Neuronal stem cell (in vitro differentiated cells): Measurements from ENCODE around the gene RAB22A.
A peak's percentile ranks its signal among the peaks of the same experiment; 100 is the strongest.

Source experiments
- DNase-seq: peaks from one replicate; pipeline ENCODE4 v3.0.0-alpha.2; 2013; ENCODE audit warnings: low spot score
- H2AFZ ChIP-seq: one replicate; pipeline ENCODE4 v1.6.1; 2013; ENCODE audit warnings: mild to moderate bottlenecking, low read length, inconsistent platforms
- H2AK5ac ChIP-seq: 2 replicates; pipeline ENCODE4 v1.6.1; 2013; ENCODE audit warnings: low read depth, mild to moderate bottlenecking, inconsistent platforms, low read length, moderate library complexity, mixed read lengths
- H2BK120ac ChIP-seq: 2 replicates; pipeline ENCODE4 v1.6.1; 2013; ENCODE audit warnings: low read depth, mild to moderate bottlenecking, inconsistent platforms, low read length, moderate library complexity, mixed read lengths
- H2BK12ac ChIP-seq: one replicate; pipeline ENCODE4 v1.6.1; 2013; ENCODE audit warnings: low read length, inconsistent platforms
- H2BK15ac ChIP-seq: 2 replicates; pipeline ENCODE4 v1.6.1; 2013; ENCODE audit warnings: mild to moderate bottlenecking, low read length, inconsistent platforms, mixed read lengths
- H2BK5ac ChIP-seq: one replicate; pipeline ENCODE4 v1.6.1; 2013; ENCODE audit warnings: inconsistent platforms, mild to moderate bottlenecking, low read length, moderate library complexity
- H3K14ac ChIP-seq: one replicate; pipeline ENCODE4 v1.6.1; 2013; ENCODE audit warnings: low read length, inconsistent platforms
- H3K18ac ChIP-seq: 2 replicates; pipeline ENCODE4 v1.6.1; 2013; ENCODE audit warnings: low read length, inconsistent platforms
- H3K23ac ChIP-seq: 2 replicates; pipeline ENCODE4 v1.6.1; 2013; ENCODE audit warnings: low read depth, mild to moderate bottlenecking, mixed read lengths, low read length, inconsistent platforms; ENCODE audit not compliant: poor library complexity
- H3K27ac ChIP-seq: replicated peaks from 3 replicates; pipeline ENCODE4 v1.5.1; 2013; ENCODE audit warnings: low read length, inconsistent platforms
- H3K27me3 ChIP-seq, 3 experiments: 2 replicates each; pipeline ENCODE4 v1.6.1; 2013; ENCODE audit warnings: low read length in 3 of 3, mild to moderate bottlenecking in 2 of 3, inconsistent platforms in 1 of 3, low read depth in 1 of 3, mixed read lengths in 1 of 3, moderate library complexity in 1 of 3; ENCODE audit not compliant: control insufficient read depth in 3 of 3, insufficient read depth in 3 of 3
- H3K36me3 ChIP-seq, 2 donors: replicated peaks in 1 of 2; 2 replicates each; pipeline ENCODE4 v1.6.1; 2013; ENCODE audit warnings: low read length in 2 of 2; ENCODE audit not compliant: control insufficient read depth in 2 of 2, insufficient read depth in 2 of 2
- H3K4ac ChIP-seq: 2 replicates; pipeline ENCODE4 v1.6.1; 2013; ENCODE audit warnings: inconsistent platforms, mild to moderate bottlenecking, low read length, moderate library complexity
- H3K4me1 ChIP-seq, 2 donors: 1 replicate in 1 of 2; 2 replicates in 1 of 2; pipeline ENCODE4 v1.6.1; 2013; ENCODE audit warnings: low read length in 2 of 2, low read depth in 1 of 2; ENCODE audit not compliant: control insufficient read depth in 2 of 2, insufficient read depth in 1 of 2
- H3K4me2 ChIP-seq: one replicate; pipeline ENCODE4 v1.6.1; 2013; ENCODE audit warnings: mild to moderate bottlenecking, low read length, inconsistent platforms; ENCODE audit not compliant: insufficient read depth, poor library complexity, severe bottlenecking
- H3K4me3 ChIP-seq, 2 donors: 2 replicates each; pipeline ENCODE4 v1.5.1; 2013; ENCODE audit warnings: low read length in 2 of 2, mild to moderate bottlenecking in 2 of 2, inconsistent platforms in 1 of 2, moderate library complexity in 1 of 2
- H3K79me1 ChIP-seq: one replicate; pipeline ENCODE4 v1.6.1; 2013; ENCODE audit warnings: low read depth, mild to moderate bottlenecking, inconsistent platforms, low read length, moderate library complexity
- H3K9ac ChIP-seq: one replicate; pipeline ENCODE4 v1.6.1; 2013; ENCODE audit warnings: mild to moderate bottlenecking, low read depth, low read length, inconsistent platforms; ENCODE audit not compliant: poor library complexity
- H3K9me3 ChIP-seq, 2 donors: replicated peaks in 1 of 2; 2 replicates each; pipeline versions ENCODE3 to v1.6.1; 2013; ENCODE audit warnings: low read length in 2 of 2, mild to moderate bottlenecking in 2 of 2, inconsistent platforms in 1 of 2, low read depth in 1 of 2, mixed read lengths in 1 of 2, moderate library complexity in 1 of 2; ENCODE audit not compliant: control insufficient read depth in 2 of 2, insufficient read depth in 1 of 2
- H4K8ac ChIP-seq: one replicate; pipeline ENCODE4 v1.6.1; 2013; ENCODE audit warnings: low read depth, mild to moderate bottlenecking, inconsistent platforms, low read length, moderate library complexity
- H4K91ac ChIP-seq: one replicate; pipeline ENCODE4 v1.6.1; 2013; ENCODE audit warnings: low read length, low read depth, mild to moderate bottlenecking, inconsistent platforms; ENCODE audit not compliant: poor library complexity
- WGBS, 2 donors: extraction: QIAGEN DNeasy Blood & Tissue Kit; methylation state at CpG; one replicate each; pipeline ENCODE4 v1.1.7; 2013; ENCODE audit warnings: missing lambda C conversion rate in 2 of 2, mixed read lengths in 1 of 2; ENCODE audit not compliant: insufficient read length in 2 of 2, insufficient replicate concordance in 1 of 2; ENCODE audit errors: extremely low coverage in 2 of 2; 5-methylcytosine and 5-hydroxymethylcytosine counted together

RAB22A gene

GRCh38 chr20:58305061-58305460 is 4.5 kb upstream of the RAB22A start:
- peaks cover 3% of the 10 kb centered on the region for H3K79me1 ChIP-seq
- H2AFZ ChIP-seq, result no peak overlapping the region
- H3K14ac ChIP-seq, result no peak overlapping the region
- H2AK5ac ChIP-seq, result no peak overlapping the region
- H3K9me3 ChIP-seq, result no peaks in the 10 kb centered on the region
- H3K27ac ChIP-seq, result no peak overlapping the region
- H2BK5ac ChIP-seq, result no peak overlapping the region
- no peak overlapping the region for H2BK12ac ChIP-seq
- no peaks in the 10 kb centered on the region for H3K36me3 ChIP-seq
- no peak overlapping the region for H3K4ac ChIP-seq
- H3K23ac ChIP-seq, result no peak overlapping the region
- H3K9ac ChIP-seq, result no peak overlapping the region
- no peak for DNase-seq
- H3K4me3 ChIP-seq, result no peak overlapping the region
- H3K4me1 ChIP-seq, result peaks cover 0 to 5% of the 10 kb centered on the region in 2 donors
- no peaks in the 10 kb centered on the region for H3K27me3 ChIP-seq
- no peak overlapping the region for H2BK15ac ChIP-seq
- H3K18ac ChIP-seq, result no peak overlapping the region
- no peak overlapping the region for H4K8ac ChIP-seq
- no CpG with 5 or more reads among the region's 1 CpG for WGBS, 2 donors
- H2BK120ac ChIP-seq, result no peak overlapping the region
- no peak overlapping the region for H4K91ac ChIP-seq
- no peak overlapping the region for H3K4me2 ChIP-seq

DNA sequence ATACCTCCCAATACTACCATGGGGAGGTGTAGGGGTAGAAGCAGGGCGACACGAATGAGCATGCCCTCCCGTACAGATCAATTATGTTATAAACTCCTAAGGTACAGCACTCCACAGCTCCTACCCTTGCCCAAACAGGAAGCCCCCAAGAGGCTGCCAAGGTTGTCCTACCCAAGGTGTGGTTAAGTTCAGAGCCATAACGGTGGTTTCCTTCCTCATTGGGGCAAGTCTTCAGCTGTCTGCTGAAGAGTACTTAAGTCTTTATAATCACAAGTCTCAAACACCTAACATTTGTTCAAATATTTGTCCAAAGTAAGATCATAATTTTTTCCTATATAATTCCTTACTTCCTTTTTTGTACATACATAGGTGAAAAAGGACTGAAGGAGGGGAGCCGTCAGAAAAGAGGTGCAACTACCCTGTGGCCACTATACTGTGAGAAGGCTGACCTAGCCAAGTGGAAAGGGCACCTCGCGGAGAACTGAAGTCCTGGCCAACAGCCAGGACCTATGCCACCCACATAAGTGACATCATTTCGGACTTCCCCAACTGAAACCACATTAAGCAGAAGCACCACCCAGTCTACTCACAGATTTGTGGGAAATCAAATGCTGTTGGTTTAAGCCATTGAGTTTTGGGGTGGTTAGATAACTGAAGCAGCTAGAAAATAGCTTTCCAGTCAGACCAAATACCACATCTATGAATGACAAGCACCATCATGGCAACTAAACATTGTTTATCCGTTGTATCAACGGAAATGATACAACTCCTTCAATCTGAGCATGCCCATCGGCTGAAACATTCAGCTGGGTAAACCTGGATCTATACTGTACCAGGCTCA is 2.9 kb upstream of the RAB22A start:
- Histone ChIP-seq H2BK120ac (no peak overlapping the region), H3K9me3 (no peaks in the 10 kb centered on the region), H2BK12ac (no peak overlapping the region), H3K27ac (no peak overlapping the region), H3K36me3 (peaks cover 0 to 8% of the 10 kb centered on the region in 2 donors), H2AK5ac (no peak overlapping the region), H4K8ac (no peak overlapping the region), H3K14ac (no peak overlapping the region), H2BK5ac (no peak overlapping the region), H2AFZ (no peak overlapping the region), H3K23ac (no peak overlapping the region), H3K4ac (no peak overlapping the region), H3K4me2 (no peak overlapping the region), H3K79me1 (peaks cover 3% of the 10 kb centered on the region), H2BK15ac (no peak overlapping the region), H3K18ac (no peak overlapping the region), H3K4me3 (no peak overlapping the region), H3K9ac (no peak overlapping the region), H4K91ac (no peak overlapping the region), H3K4me1 (peaks cover 7% of the 10 kb centered on the region in 2 donors), H3K27me3 (no peaks in the 10 kb centered on the region)
- WGBS, 2 donors, result no CpG with 5 or more reads among the region's 11 CpGs
- no peak for DNase-seq

DNA sequence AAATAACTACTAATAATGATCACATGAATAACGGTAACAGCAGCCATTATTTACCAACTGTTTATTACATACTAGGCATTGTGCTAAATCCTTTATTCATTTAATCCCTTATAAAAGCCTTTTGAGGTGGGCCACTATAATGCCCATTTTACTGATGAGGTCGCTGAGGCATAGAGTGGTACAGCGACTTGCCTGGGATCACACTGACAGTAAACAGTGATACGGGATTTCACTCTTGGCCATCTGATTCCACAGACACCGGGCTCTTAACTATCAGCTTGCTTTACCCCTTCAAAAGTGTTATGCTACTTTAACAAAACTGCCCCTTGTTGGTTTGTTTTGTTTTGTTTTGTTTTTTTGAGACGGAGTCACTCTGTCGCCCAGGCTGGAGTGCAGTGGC is 2.2 kb upstream of the RAB22A start:
- Histone ChIP-seq H3K14ac (no peak overlapping the region), H2BK5ac (no peak overlapping the region), H3K9ac (no peak overlapping the region), H3K23ac (no peak overlapping the region), H3K18ac (no peak overlapping the region), H3K36me3 (peaks cover 0 to 14% of the 10 kb centered on the region in 2 donors), H3K4me1 (peaks cover 4 to 7% of the 10 kb centered on the region in 2 donors), H2AK5ac (no peak overlapping the region), H2BK15ac (no peak overlapping the region), H3K4me2 (no peak overlapping the region), H3K27me3 (no peaks in the 10 kb centered on the region), H3K4me3 (no peak overlapping the region), H4K8ac (no peak overlapping the region), H3K27ac (no peak overlapping the region), H3K79me1 (peaks cover 3% of the 10 kb centered on the region), H3K9me3 (no peaks in the 10 kb centered on the region), H4K91ac (no peak overlapping the region), H2AFZ (no peak overlapping the region), H2BK120ac (no peak overlapping the region), H3K4ac (no peak overlapping the region), H2BK12ac (no peak overlapping the region)
- no CpG with 5 or more reads among the region's 7 CpGs for WGBS, 2 donors
- DNase-seq, result no peak

DNA sequence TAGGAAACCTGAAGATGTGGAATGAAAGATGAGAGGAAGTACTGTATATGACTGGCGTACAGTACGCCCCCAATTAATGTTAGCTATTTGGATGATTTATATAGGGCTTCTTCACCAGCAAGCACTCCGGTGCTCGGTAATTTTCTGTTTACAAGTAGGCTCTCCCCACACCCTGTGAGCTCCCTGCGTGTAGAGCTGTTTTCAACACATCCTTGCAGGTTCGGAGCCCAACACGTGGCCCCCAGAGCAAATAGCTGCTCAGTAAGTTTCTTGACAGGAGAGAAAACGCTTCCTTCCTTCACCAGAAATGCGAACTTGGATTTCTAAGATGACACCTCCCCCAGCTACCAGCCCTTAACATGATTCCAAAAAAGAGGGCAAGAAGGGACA is 1.2 kb upstream of the RAB22A start:
- H2AFZ ChIP-seq, result peak overlapping the region; percentile 98
- H3K18ac ChIP-seq, result no peak overlapping the region
- no peak overlapping the region for H3K9ac ChIP-seq
- no peak for DNase-seq
- H3K27ac ChIP-seq, result no peak overlapping the region
- H2AK5ac ChIP-seq, result no peak overlapping the region
- H2BK15ac ChIP-seq, result no peak overlapping the region
- WGBS, 2 donors, result no CpG with 5 or more reads among the region's 9 CpGs
- no peak overlapping the region for H4K91ac ChIP-seq
- no peak overlapping the region for H3K4me3 ChIP-seq
- H3K27me3 ChIP-seq, result no peaks in the 10 kb centered on the region
- H3K4me1 ChIP-seq, result peaks cover 3 to 7% of the 10 kb centered on the region in 2 donors
- H3K36me3 ChIP-seq, result peaks cover 4 to 22% of the 10 kb centered on the region in 2 donors
- no peak overlapping the region for H3K14ac ChIP-seq
- no peak overlapping the region for H3K23ac ChIP-seq
- no peak overlapping the region for H2BK5ac ChIP-seq
- H3K9me3 ChIP-seq, result no peaks in the 10 kb centered on the region
- no peak overlapping the region for H4K8ac ChIP-seq
- H3K4me2 ChIP-seq, result no peak overlapping the region
- no peak overlapping the region for H2BK12ac ChIP-seq
- no peak overlapping the region for H3K4ac ChIP-seq
- H2BK120ac ChIP-seq, result no peak overlapping the region
- H3K79me1 ChIP-seq, result peaks cover 3% of the 10 kb centered on the region
